IPS DF 19.7 (cell line): ENCODE measurements around the gene PIGW.
"Not testable (repeated sequence)": the region's sequence is repeated elsewhere in the genome, so short reads cannot be mapped to it uniquely, and the experiment has no call there.

Experiments used
- DNase-seq: peaks from one replicate; pipeline ENCODE4 v3.0.0-alpha.2; 2013; ENCODE audit warnings: low read depth, low spot score

Gene PIGW

GRCh38 chr17:36508439-36508838 is 26.3 kb upstream of the PIGW start:
- not testable (repeated sequence) for DNase-seq

GRCh38 chr17:36509272-36509985 is 25.4 kb upstream of the PIGW start:
- no peak for DNase-seq

GRCh38 chr17:36510636-36511035 is 24.2 kb upstream of the PIGW start:
- DNase-seq: no peak

GRCh38 chr17:36511216-36511615 is 23.6 kb upstream of the PIGW start:
- DNase-seq: no peak

- no peak for DNase-seq
Measured at GRCh38 chr17:36512641-36513040, 22.1 kb upstream of the PIGW start.

GRCh38 chr17:36514856-36515255 is 19.9 kb upstream of the PIGW start:
- no peak for DNase-seq

GRCh38 chr17:36515837-36516236 is 18.9 kb upstream of the PIGW start:
- DNase-seq: no peak

- no peak for DNase-seq
Measured at GRCh38 chr17:36523113-36523512, 11.7 kb upstream of the PIGW start.

- DNase-seq: no peak
Measured at GRCh38 chr17:36524428-36524876, 10.3 kb upstream of the PIGW start.

GRCh38 chr17:36525113-36525512 is 9.7 kb upstream of the PIGW start:
- DNase-seq: no peak

- no peak for DNase-seq
Measured at GRCh38 chr17:36525888-36526287, 8.9 kb upstream of the PIGW start.

- no peak for DNase-seq
Measured at GRCh38 chr17:36527621-36528250, 7.1 kb upstream of the PIGW start.

- DNase-seq: no peak
Measured at GRCh38 chr17:36529121-36529520, 5.7 kb upstream of the PIGW start.

GRCh38 chr17:36532435-36532975 is 2.3 kb upstream of the PIGW start:
- DNase-seq: no peak

- no peak for DNase-seq
Measured at GRCh38 chr17:36533935-36534839, 600 bp upstream of the PIGW start.

- DNase-seq: no peak
Measured at GRCh38 chr17:36535669-36536081, 888 bp downstream of the PIGW start.

GRCh38 chr17:36540696-36541095 is 5.9 kb downstream of the PIGW start:
- DNase-seq: no peak

- DNase-seq: no peak
Measured at GRCh38 chr17:36542755-36543154, 8.0 kb downstream of the PIGW start.

GRCh38 chr17:36544044-36544306 is 9.2 kb downstream of the PIGW start:
- DNase-seq: no peak

GRCh38 chr17:36544307-36545076 is 9.7 kb downstream of the PIGW start, which contains the start of gene GGNBP2:
Gene GGNBP2 (plus strand): TSS chr17:36544919. CDS start chr17:36545725, 806 bp downstream.
- no peak for DNase-seq

- no peak for DNase-seq
Measured at GRCh38 chr17:36545077-36545464, 10.3 kb downstream of the PIGW start.
